HL-60 (cell line): Measurements from ENCODE around the gene CAMSAP2.

Experiments used
- DNase-seq, 2 experiments: peaks; one replicate each; pipeline ENCODE4 v3.0.0-alpha.2; 2010 to 2020; ENCODE audit warnings: low read depth in 1 of 2, low spot score in 1 of 2
- H3K27ac ChIP-seq: fragments of 250-450 bp; sonication (Bioruptor Pico); replicated peaks from 2 replicates; pipeline ENCODE4 v1.5.1; 2020; ENCODE audit warnings: mild to moderate bottlenecking, moderate library complexity
- H3K27me3 ChIP-seq: fragments of 250-450 bp; sonication (Bioruptor Pico); 2 replicates; pipeline ENCODE4 v1.5.1; 2021; ENCODE audit warnings: mild to moderate bottlenecking, moderate library complexity; ENCODE audit not compliant: insufficient read depth, poor library complexity, severe bottlenecking
- H3K4me3 ChIP-seq: replicated peaks from 2 replicates; pipeline ENCODE4 v1.5.1; 2011; ENCODE audit warnings: mild to moderate bottlenecking, control low read depth, low read length; ENCODE audit not compliant: insufficient read depth
- CTCF ChIP-seq: IDR thresholded peaks from one replicate; pipeline ENCODE4 v1.5.1; 2011; ENCODE audit warnings: low read length, control low read depth, inconsistent platforms; ENCODE audit not compliant: insufficient read depth
- GABPA ChIP-seq: IDR thresholded peaks from 2 replicates; pipeline ENCODE4 v1.6.1; 2012; ENCODE audit warnings: low read depth
- POLR2AphosphoS5 ChIP-seq: IDR thresholded peaks from 2 replicates; pipeline ENCODE4 v1.6.1; 2012; ENCODE audit warnings: low read depth
- REST ChIP-seq: IDR thresholded peaks from 2 replicates; pipeline ENCODE4 v1.6.1; 2012; ENCODE audit warnings: low read depth; ENCODE audit not compliant: insufficient replicate concordance
- SPI1 ChIP-seq: IDR thresholded peaks from 2 replicates; pipeline ENCODE4 v1.6.1; 2012; ENCODE audit warnings: low read depth, mild to moderate bottlenecking, borderline replicate concordance

CAMSAP2 gene

GRCh38 chr1:200694738-200695137, 44.0 kb upstream of the CAMSAP2 start:
- DNase-seq: no peak
- no peaks in the 10 kb centered on the region for H3K27me3 ChIP-seq
- H3K27ac ChIP-seq: no peak overlapping the region
- no peak overlapping the region for H3K4me3 ChIP-seq
- TF ChIP-seq REST (no peak), CTCF (no peak), SPI1 (no peak), GABPA (no peak), POLR2AphosphoS5 (no peak)

GRCh38 chr1:200699871-200700270, 38.8 kb upstream of the CAMSAP2 start:
- peak in 1 of 2 experiments; percentile 38 for DNase-seq
- Histone ChIP-seq H3K27me3 (no peaks in the 10 kb centered on the region), H3K4me3 (no peak overlapping the region), H3K27ac (no peak overlapping the region)
- TF ChIP-seq SPI1 (peak; percentile 58; the same call in 1 of the 2 replicates), REST (no peak)

GRCh38 chr1:200704986-200705500, 33.6 kb upstream of the CAMSAP2 start:
- DNase-seq: no peak
- TF ChIP-seq POLR2AphosphoS5 (no peak), REST (no peak), SPI1 (no peak), GABPA (no peak), CTCF (no peak)
- no peak overlapping the region for H3K27ac ChIP-seq
- no peaks in the 10 kb centered on the region for H3K27me3 ChIP-seq
- H3K4me3 ChIP-seq: no peak overlapping the region
